IMR-90 (cell line): Measurements from ENCODE around the gene TCEAL3. TPM values are rescaled to one million over a fixed set of nuclear protein-coding genes. Genes with fewer than 3 reads are reported as not detected.

Experiments used
- ATAC-seq: fragments of 200-7000 bp; cut with Tn5 transposase; 2 replicates; pipeline ENCODE4 v1.9.1; 2020; ENCODE audit warnings: low read depth, mild to moderate bottlenecking, moderate library complexity
- BruUV-seq: library from RNA; stranded (reverse); fragments of 400-500 nt; replicated peaks from 2 replicates; lab custom pipeline; 2021; lab: Mats Ljungman, UMichigan
- CTCF ChIA-PET: fragments of 300-600 bp; formaldehyde crosslinking; extraction: SDS; loops from one replicate; lab custom pipeline; 2021; ENCODE audit warnings: antibody characterized with exemption; lab: Yijun Ruan, JAX
- POLR2A ChIA-PET: fragments of 300-600 bp; sonication (Branson Sonifier 250); formaldehyde crosslinking; loops from one replicate; lab custom pipeline; 2022; ENCODE audit warnings: antibody characterized with exemption; ENCODE audit not compliant: unreplicated experiment; lab: Charles Lee
- DNase-seq: peaks from one replicate; pipeline ENCODE4 v3.0.0; 2013
- H2AFZ ChIP-seq: replicated peaks from 2 replicates; pipeline ENCODE3; 2013; ENCODE audit warnings: low read length, mild to moderate bottlenecking; ENCODE audit not compliant: poor library complexity
- H2AK5ac ChIP-seq: 2 replicates; pipeline ENCODE4 v1.6.1; 2013; ENCODE audit warnings: low read depth, low read length, inconsistent platforms
- H2AK9ac ChIP-seq: replicated peaks from 2 replicates; pipeline ENCODE3; 2013; ENCODE audit warnings: mild to moderate bottlenecking, low read depth, low read length, moderate library complexity; ENCODE audit not compliant: poor library complexity
- H2BK120ac ChIP-seq: 2 replicates; pipeline ENCODE4 v1.6.1; 2013; ENCODE audit warnings: low read depth, low read length, inconsistent platforms
- H2BK15ac ChIP-seq: 3 replicates; pipeline ENCODE4 v1.6.1; 2013; ENCODE audit warnings: low read depth, low read length, inconsistent platforms
- H2BK20ac ChIP-seq: 2 replicates; pipeline ENCODE4 v1.6.1; 2013; ENCODE audit warnings: low read depth, mild to moderate bottlenecking, inconsistent platforms, low read length, moderate library complexity
- H2BK5ac ChIP-seq: 2 replicates; pipeline ENCODE4 v1.6.1; 2013; ENCODE audit warnings: mild to moderate bottlenecking, low read depth, low read length, inconsistent platforms; ENCODE audit not compliant: poor library complexity, severe bottlenecking
- H3K14ac ChIP-seq: replicated peaks from 2 replicates; pipeline ENCODE4 v1.6.1; 2013; ENCODE audit warnings: low read depth, low read length, inconsistent platforms
- H3K18ac ChIP-seq: 2 replicates; pipeline ENCODE4 v1.6.1; 2013; ENCODE audit warnings: low read depth, low read length, control low read depth
- H3K23ac ChIP-seq: 2 replicates; pipeline ENCODE4 v1.6.1; 2013; ENCODE audit warnings: low read depth, low read length, inconsistent platforms
- H3K27ac ChIP-seq: 2 replicates; pipeline ENCODE4 v1.5.1; 2013; ENCODE audit warnings: mild to moderate bottlenecking, control low read depth, low read length; ENCODE audit not compliant: insufficient read depth
- H3K27me3 ChIP-seq: 2 replicates; pipeline ENCODE4 v1.6.1; 2013; ENCODE audit warnings: low read length; ENCODE audit not compliant: control insufficient read depth, insufficient read depth
- H3K36me3 ChIP-seq: 2 replicates; pipeline ENCODE4 v1.6.1; 2013; ENCODE audit warnings: low read length, mixed read lengths; ENCODE audit not compliant: control insufficient read depth, insufficient read depth
- H3K4ac ChIP-seq: 2 replicates; pipeline ENCODE4 v1.6.1; 2013; ENCODE audit warnings: low read depth, low read length, inconsistent platforms
- H3K4me1 ChIP-seq: 2 replicates; pipeline ENCODE4 v1.6.1; 2013; ENCODE audit warnings: low read length, mixed read lengths; ENCODE audit not compliant: control insufficient read depth, insufficient read depth
- H3K4me2 ChIP-seq: 2 replicates; pipeline ENCODE4 v1.6.1; 2013; ENCODE audit warnings: low read depth, mild to moderate bottlenecking, control low read depth, low read length, moderate library complexity
- H3K4me3 ChIP-seq: 2 replicates; pipeline ENCODE4 v1.5.1; 2013; ENCODE audit warnings: low read depth, mild to moderate bottlenecking, control low read depth, low read length, moderate library complexity; ENCODE audit not compliant: insufficient read depth
- H3K56ac ChIP-seq: 2 replicates; pipeline ENCODE4 v1.6.1; 2013; ENCODE audit warnings: low read length, inconsistent platforms; ENCODE audit not compliant: insufficient read depth; ENCODE audit errors: extremely low read depth
- H3K79me1 ChIP-seq, 2 experiments: 2 replicates each; pipeline ENCODE4 v1.6.1; 2013; ENCODE audit warnings: low read length in 2 of 2, inconsistent platforms in 1 of 2, low read depth in 1 of 2
- H3K9ac ChIP-seq: 2 replicates; pipeline ENCODE4 v1.6.1; 2013; ENCODE audit warnings: low read depth, low read length, control low read depth
- H3K9me1 ChIP-seq: 2 replicates; pipeline ENCODE4 v1.6.1; 2013; ENCODE audit warnings: low read length, inconsistent platforms; ENCODE audit not compliant: insufficient read depth
- H3K9me3 ChIP-seq: 2 replicates; pipeline ENCODE4 v1.6.1; 2013; ENCODE audit warnings: low read length; ENCODE audit not compliant: control insufficient read depth, insufficient read depth
- H4K20me1 ChIP-seq: 2 replicates; pipeline ENCODE4 v1.6.1; 2013; ENCODE audit warnings: low read length, inconsistent platforms; ENCODE audit not compliant: insufficient read depth
- H4K5ac ChIP-seq: 2 replicates; pipeline ENCODE4 v1.6.1; 2013; ENCODE audit warnings: mild to moderate bottlenecking, low read depth, low read length, control low read depth
- H4K8ac ChIP-seq, 2 experiments: 2 replicates each; pipeline ENCODE4 v1.6.1; 2013; ENCODE audit warnings: low read depth in 2 of 2, low read length in 2 of 2, control low read depth in 1 of 2, inconsistent platforms in 1 of 2
- H4K91ac ChIP-seq: 2 replicates; pipeline ENCODE4 v1.6.1; 2013; ENCODE audit warnings: low read depth, low read length, inconsistent platforms; ENCODE audit not compliant: insufficient read depth
- BHLHE40 ChIP-seq: fragments of 150-350 bp; IDR thresholded peaks from 2 replicates; pipeline ENCODE4 v1.6.1; 2016; ENCODE audit warnings: mild to moderate bottlenecking, low read depth, low read length
- FOS ChIP-seq: fragments of 150-350 bp; IDR thresholded peaks from 2 replicates; pipeline ENCODE4 v1.6.1; 2016; ENCODE audit warnings: low read depth, low read length
- MAFK ChIP-seq: IDR thresholded peaks from 2 replicates; pipeline ENCODE4 v1.6.1; 2012; ENCODE audit warnings: low read depth, low read length, improper control_type of control experiment
- MAZ ChIP-seq: IDR thresholded peaks from 2 replicates; pipeline ENCODE4 v1.6.1; 2012; ENCODE audit warnings: low read depth, mild to moderate bottlenecking, low read length, improper control_type of control experiment, moderate library complexity, borderline replicate concordance
- POLR2A ChIP-seq: IDR thresholded peaks from 2 replicates; pipeline ENCODE4 v1.6.1; 2012; ENCODE audit warnings: mild to moderate bottlenecking, low read depth, low read length
- RCOR1 ChIP-seq: IDR thresholded peaks from 2 replicates; pipeline ENCODE4 v1.6.1; 2012; ENCODE audit warnings: mild to moderate bottlenecking, low read length, improper control_type of control experiment; ENCODE audit not compliant: insufficient replicate concordance
- RFX5 ChIP-seq: IDR thresholded peaks from 2 replicates; pipeline ENCODE4 v1.8.0; 2012; ENCODE audit warnings: low read depth, mild to moderate bottlenecking, low read length, moderate library complexity
- SMC3 ChIP-seq: fragments of 150-350 bp; IDR thresholded peaks from 2 replicates; pipeline ENCODE4 v1.6.1; 2016; ENCODE audit warnings: low read depth, mild to moderate bottlenecking, antibody characterized with exemption, low read length, moderate library complexity
- WGBS, 2 experiments: methylation state at CpG; one replicate each; pipeline versions ENCODE4 v1.1.5 to v1.1.7; 2013; ENCODE audit warnings: missing lambda C conversion rate in 2 of 2; ENCODE audit not compliant: insufficient read length in 1 of 2; ENCODE audit errors: extremely low coverage in 2 of 2; 5-methylcytosine and 5-hydroxymethylcytosine counted together
- dilution Hi-C: fragments of 300-500 bp; cut with HindIII; formaldehyde crosslinking; loops from one replicate; pipeline ENCODE4 v1.14.3; 2018; ENCODE audit warnings: low sequenced_read_pairs; ENCODE audit not compliant: unreplicated experiment
- in situ Hi-C: fragments of 300-500 bp; cut with MboI; formaldehyde crosslinking; loops from 3 replicates; pipeline ENCODE4 v1.14.3; 2019; ENCODE audit warnings: low sequenced_read_pairs, inconsistent platforms, mixed read lengths
- intact Hi-C: fragments of 100-400 bp; cut with micrococcal nuclease; formaldehyde crosslinking; loops from 2 replicates; pipeline ENCODE4 v1.10.0; 2022
- polyA plus RNA-seq, 3 experiments: library from polyadenylated mRNA; depleted of rRNA; stranded (reverse); fragments of >200 nt; gene quantifications; 2 replicates each; pipeline ENCODE4 v1.2.3, GENCODE V29; 2012; ENCODE audit warnings: low replicate concordance in 1 of 3
- total RNA-seq: library from RNA; depleted of rRNA; stranded (reverse); fragments of >200 nt; gene quantifications from 2 replicates; pipeline ENCODE4 v1.2.3, GENCODE V29; 2012
- TF ChIP-seq, protein P1 (sequence below): conservative IDR thresholded peaks from 2 replicates; pipeline ENCODE4 v1.5.1; 2012; ENCODE audit warnings: mild to moderate bottlenecking, low read depth, low read length, improper control_type of control experiment

TCEAL3 gene
- total and polyA plus RNA-seq, 2 of the 4 experiments (the other 2 are of a cell fraction): 3.2 to 24.2 TPM

- Histone ChIP-seq H4K5ac (peak overlapping the region; percentile 58; the same call in 1 of the 2 replicates), H4K91ac (peak overlapping the region; percentile 56; the same call in 1 of the 2 replicates), H2AFZ (peak overlapping the region; percentile 92), H3K27ac (peak overlapping the region; percentile 98), H3K18ac (peak overlapping the region; percentile 54; the same call in 1 of the 2 replicates), H3K36me3 (no peaks in the 10 kb centered on the region), H3K14ac (peak overlapping the region; percentile 62; the same call in 1 of the 2 replicates), H3K4ac (peak overlapping the region; percentile 89; the same call in 1 of the 2 replicates), H3K4me3 (peak overlapping the region; percentile 81), H4K20me1 (no peaks in the 10 kb centered on the region), H2BK20ac (no peak overlapping the region), H2BK15ac (no peak overlapping the region), H3K9me1 (peaks cover 3% of the 10 kb centered on the region; the same call in 1 of the 2 replicates), H3K79me1 (peaks cover 0 to 7% of the 10 kb centered on the region in 2 experiments; a peak in 1 of 4 replicates), H3K56ac (peak overlapping the region; percentile 84), H2AK9ac (no peak overlapping the region), H3K4me2 (peak overlapping the region; percentile 81), H3K9ac (peak overlapping the region; percentile 75), H2AK5ac (no peak overlapping the region), H3K4me1 (no peaks in the 10 kb centered on the region), H3K9me3 (no peaks in the 10 kb centered on the region), H3K23ac (no peak overlapping the region), H3K27me3 (no peaks in the 10 kb centered on the region), H4K8ac (peak overlapping the region; percentile 77 to 86; a peak in 2 of 4 replicates), H2BK120ac (0 out of 2 replicates have a peak overlapping the region, but pooled peaks have one; percentile 36), H2BK5ac (peak overlapping the region; percentile 71)
- dilution Hi-C loops (no loop called here), in situ Hi-C loops (no loop called here), intact Hi-C loops (loop anchor here (2.0 to 10.0 kb wide), 3 partner anchors 55 to 93 kb away; partner anchors contain the start of gene MORF4L2)
- no peak for TF ChIP-seq FOS
- no peak for TF ChIP-seq SMC3
- TF ChIP-seq, protein P1, sequence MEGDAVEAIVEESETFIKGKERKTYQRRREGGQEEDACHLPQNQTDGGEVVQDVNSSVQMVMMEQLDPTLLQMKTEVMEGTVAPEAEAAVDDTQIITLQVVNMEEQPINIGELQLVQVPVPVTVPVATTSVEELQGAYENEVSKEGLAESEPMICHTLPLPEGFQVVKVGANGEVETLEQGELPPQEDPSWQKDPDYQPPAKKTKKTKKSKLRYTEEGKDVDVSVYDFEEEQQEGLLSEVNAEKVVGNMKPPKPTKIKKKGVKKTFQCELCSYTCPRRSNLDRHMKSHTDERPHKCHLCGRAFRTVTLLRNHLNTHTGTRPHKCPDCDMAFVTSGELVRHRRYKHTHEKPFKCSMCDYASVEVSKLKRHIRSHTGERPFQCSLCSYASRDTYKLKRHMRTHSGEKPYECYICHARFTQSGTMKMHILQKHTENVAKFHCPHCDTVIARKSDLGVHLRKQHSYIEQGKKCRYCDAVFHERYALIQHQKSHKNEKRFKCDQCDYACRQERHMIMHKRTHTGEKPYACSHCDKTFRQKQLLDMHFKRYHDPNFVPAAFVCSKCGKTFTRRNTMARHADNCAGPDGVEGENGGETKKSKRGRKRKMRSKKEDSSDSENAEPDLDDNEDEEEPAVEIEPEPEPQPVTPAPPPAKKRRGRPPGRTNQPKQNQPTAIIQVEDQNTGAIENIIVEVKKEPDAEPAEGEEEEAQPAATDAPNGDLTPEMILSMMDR: no peak
- no peak for TF ChIP-seq MAFK
- TF ChIP-seq MAZ: no peak
- TF ChIP-seq RFX5: no peak
- TF ChIP-seq POLR2A: no peak
- TF ChIP-seq RCOR1: no peak
- TF ChIP-seq BHLHE40: no peak
- no peak for ATAC-seq
- 41% methylated on average over 3 of the region's 6 CpGs; no CpG with 5 or more reads in 1 of the 2 experiments for WGBS, 2 experiments
- ChIA-PET POLR2A (interaction anchor here (0.6 kb wide), 1 partner anchor 42 kb away, joined by 3 read pairs; no protein-coding TSS in a partner anchor), CTCF (interaction anchor here (0.6 to 1.5 kb wide), 7 partner anchors 9 to 41 kb away, joined by 3 to 6 read pairs (median 5); no protein-coding TSS in a partner anchor)
- no peak for DNase-seq
- BruUV-seq: TSS peak; percentile 97
Observed at GRCh38 chrX:103630171-103630511, 22.4 kb downstream of the TCEAL3 start.
